HG02588 (cell line): ENCODE data around the gene M1AP.

Source experiments
- ATAC-seq: cut with Tn5 transposase; IDR thresholded peaks from one replicate; pipeline ENCODE4 v1.9.1; 2021; ENCODE audit warnings: mild to moderate bottlenecking, moderate library complexity; ENCODE audit not compliant: unreplicated experiment

M1AP gene

DNA sequence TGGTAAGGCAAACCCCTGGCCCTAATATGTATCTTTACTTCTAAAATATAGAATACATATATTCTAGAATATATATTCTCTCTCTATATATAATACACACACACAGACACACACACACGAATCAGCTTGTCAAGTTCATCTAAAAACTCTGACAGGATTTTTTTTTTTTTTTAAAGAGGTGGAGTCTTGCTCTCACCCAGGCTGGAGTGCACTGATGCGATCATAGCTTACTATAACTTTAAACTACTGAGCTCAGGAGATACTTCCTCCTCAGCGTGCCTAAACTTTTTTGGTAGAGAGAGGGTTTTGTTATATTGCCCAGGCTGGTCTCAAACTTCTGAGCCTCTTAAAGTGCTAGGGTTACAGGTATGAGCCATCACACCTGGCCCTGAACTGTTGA, 48.5 kb downstream of the M1AP start:
- no peak for ATAC-seq

DNA sequence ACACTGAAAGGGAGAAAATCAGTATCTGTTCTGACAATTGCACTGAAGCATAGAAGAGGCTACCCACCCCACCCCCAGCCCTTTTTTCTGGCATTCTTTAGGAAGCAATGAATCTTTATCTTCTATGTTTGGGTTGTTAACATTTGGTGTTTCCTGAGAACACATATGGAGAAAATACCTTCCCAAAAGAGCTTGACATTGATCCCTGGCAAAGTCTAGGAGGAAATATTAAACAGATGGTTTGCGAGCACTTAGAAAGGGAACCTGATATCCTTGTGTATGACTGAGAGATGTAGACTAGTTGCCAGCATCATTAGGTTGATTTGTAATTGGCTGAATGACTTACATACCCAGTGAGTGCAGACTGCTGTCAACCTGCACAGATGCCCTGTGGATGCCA, 50.7 kb downstream of the M1AP start:
- ATAC-seq, result no peak

DNA sequence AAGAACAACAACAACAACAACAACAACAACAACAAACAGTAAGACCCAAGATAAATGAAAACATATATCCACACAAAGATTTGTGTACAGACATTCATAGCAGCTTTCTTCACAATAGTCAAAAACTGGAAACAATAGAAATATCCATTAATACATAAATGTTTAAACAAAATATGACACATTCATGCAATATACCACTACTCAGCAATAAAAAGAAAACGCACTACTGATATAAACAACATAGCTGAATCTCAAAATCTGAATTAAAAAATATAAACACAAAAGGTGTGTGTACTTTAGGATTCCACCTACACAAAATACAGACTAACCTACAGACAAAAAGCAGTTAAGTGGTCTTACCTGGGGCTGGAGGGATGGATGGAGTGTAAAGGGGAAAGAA, 51.5 kb downstream of the M1AP start:
- no peak for ATAC-seq

DNA sequence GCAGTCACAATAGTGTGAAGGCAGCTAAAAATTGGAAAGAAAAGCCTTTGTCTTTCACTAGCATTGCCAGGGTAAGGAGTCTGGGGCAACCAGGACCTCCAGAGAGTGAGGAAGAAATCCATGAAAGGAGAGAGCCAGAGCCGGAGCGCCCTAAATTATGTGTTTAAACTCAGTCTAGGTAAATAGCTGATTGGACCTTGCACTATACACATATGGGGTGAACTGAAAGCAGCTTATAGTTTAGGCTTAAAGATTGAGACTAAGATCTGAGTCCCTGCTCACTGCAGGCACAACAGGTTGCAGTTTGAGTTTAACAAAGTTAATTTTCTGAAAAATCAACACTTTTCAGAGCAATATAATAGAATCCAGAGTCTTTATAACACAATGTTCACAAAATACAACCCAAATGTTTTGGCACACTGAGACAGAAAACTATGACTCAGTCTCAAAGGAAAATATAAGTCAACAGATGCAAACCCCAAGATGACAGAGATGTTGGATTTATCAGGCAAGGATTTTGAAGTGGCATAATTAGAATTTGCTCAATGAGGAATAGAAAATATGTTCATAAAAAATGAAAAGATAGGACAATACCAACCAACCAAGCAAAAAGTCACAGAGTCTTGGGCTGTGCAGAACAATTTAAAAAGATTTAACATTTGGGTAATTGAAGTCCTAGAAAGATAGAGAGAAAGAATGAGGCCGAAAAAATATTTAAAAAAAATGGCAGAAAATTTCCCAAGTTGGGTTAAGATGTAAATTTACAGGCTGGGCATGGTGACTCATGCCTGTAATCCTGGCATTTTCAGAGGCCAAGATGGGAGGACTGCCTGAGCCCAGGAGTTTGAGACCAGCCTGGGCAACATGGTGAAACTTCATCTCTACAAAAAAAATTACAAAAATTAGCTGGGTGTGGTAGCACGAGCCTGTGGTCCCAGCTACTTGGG, 54.0 kb downstream of the M1AP start:
- ATAC-seq, result no peak

DNA sequence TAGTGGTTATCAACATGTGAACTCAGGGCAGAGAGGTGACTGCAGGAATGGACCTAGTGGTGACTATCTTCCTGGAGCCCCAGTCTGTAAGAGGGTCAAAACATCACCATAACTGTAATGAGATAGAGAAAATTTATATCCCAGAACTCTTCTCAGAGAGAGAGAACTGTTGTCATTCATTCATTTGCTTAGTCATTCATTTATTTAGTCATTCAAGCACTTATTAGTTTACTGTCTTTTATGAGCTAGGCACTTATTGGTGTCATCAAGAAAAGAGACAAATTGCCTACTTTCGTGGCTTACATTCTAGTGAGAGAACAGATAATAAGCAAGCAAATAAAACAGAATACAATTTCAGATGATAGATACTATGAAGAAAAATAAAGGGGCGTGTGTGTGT, 59.5 kb downstream of the M1AP start:
- no peak for ATAC-seq

DNA sequence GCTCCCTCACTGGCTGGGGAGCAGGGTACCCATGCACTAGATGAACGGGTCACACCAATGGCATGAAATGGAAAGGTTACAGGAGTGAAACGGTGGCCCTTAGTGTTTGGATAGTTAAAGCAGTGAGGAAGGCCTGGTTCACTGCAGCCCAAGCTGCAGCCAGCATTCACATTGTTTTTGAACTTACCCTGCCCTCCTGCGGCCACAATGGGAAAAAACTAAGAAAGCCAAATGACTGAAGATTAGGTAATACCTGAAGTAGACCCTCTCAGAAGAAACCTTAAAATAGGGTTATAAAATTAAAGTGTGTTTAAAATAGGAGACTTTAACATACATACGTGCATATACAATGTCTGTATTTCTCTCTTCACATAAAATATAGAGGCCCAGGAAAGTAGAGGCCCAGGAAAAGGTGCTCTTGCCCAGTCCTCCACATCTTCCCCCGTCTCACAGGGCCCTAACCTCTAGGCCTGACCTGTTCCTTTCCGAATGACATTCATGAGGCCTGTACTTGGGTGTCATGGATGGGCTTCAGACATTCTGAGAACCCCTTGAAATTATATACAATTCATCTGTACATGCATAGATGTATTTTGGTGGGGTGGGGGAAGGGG, 60.4 kb downstream of the M1AP start:
- ATAC-seq, result no peak

DNA sequence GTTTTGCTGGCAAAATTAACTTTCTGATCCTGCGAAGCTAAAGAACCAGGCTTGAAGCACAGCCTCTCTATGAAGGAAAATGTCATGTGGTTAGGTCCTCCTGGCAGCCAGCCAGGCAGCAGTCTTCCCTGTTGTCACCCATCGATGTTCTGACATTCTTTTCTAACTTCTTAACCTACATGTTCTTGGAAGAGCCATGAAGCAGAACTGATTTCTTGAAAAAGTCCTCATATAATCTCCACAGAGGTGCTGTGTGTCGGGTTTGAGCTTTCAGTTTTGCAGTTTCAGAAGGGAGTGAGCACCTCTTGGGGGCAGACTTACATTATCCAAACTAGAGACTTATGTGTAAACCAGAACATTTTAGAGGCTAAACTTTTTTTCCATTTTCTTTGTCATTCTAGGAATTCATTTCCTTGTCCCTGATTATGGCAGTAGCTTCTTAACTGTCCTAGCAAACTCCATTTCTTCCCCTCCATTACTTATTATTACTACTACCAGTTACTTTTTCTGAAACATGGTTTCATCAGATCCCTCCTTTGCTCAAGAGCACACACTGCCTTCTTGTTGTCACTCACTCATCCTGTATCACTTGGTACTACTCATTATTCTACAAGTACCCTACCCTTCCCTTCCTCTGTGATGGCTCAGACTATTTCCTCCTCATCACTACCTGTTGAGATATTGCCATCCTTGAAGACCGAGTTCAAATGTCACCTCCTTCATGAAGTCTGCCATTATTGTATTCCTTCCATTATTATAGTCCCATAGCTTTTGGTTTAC, 62.5 kb downstream of the M1AP start:
- ATAC-seq, result no peak

DNA sequence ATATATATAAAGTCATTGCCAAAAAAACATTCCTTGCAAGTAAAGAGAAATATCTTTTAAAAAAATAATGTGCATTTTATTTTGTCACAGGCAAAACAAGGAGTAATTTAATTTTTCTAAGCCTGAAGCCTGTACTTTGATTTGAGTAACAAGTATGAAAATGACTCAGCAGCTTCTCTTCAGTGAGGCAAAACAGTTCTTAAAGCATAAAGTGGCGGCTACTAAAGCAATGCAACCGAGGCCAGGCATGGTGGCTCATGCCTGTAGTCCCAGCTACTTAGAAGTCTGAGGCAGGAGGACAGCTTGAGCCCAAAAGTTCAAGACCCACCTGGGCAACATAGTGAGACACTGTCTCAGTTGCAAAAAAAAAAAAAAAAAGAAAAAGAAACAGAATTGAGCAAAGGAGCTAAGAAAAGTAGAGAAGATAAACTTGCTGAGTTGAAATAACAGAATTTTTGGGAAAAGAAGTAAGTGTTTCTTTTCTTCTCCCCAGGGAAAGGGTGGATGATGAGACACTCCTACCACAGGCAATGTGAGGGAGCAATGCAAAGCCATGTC, 64.0 kb downstream of the M1AP start:
- ATAC-seq, result peak; percentile 48

DNA sequence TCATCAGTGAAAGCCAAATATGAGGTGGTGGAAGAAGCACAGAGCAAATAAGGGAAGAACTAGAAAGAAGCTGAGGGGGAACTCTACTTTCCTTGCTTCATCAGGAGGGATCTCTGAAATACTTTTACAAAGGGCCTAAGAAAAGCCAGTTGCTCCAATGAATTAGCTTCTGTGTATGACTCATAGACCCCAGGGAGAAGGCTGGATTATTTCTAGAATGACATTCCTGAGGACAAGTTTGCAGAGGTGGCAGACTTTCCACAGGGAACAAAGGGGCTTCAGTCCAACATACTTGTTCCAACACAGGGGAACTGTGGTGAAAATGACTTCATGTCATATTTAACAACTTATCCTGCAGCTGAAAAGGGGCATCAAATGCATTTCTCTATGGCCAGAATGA, 64.6 kb downstream of the M1AP start:
- no peak for ATAC-seq

DNA sequence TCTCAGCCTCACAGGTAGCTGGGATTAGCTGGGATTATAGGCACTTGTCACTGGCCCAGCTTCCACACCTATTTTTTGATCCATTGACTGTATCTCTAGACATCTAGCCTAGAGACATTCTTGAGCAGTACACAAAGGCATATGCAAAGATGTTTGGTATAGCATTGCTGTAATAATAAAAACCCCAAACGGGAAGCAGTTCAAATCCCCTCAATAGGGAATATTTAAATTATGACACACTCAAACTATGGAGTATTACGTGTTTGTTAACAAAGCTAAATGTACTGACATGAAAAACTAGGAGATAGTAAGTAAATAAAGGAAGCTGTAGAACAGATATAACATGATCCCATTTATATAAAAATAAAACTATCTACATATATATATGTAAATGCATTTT, 65.9 kb downstream of the M1AP start:
- ATAC-seq, result no peak

DNA sequence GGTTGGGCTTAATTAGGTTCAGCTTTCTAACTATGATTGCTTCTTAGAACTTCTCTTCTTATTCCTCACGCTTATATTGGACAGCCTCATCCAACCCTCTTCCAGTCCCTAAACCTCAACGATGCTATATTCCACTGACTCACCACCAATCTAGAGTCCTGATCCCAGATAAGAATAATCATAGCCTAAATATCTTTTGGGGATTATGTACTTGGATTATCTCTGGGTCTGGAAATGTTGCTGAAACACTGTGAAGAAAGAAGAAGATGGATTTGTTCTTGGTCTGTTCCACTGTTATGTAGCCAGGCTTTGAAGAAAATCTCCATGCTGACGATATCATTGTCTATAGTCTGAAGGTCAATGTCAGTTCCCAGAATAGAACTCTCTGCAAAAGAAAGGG, 66.7 kb downstream of the M1AP start:
- no peak for ATAC-seq

DNA sequence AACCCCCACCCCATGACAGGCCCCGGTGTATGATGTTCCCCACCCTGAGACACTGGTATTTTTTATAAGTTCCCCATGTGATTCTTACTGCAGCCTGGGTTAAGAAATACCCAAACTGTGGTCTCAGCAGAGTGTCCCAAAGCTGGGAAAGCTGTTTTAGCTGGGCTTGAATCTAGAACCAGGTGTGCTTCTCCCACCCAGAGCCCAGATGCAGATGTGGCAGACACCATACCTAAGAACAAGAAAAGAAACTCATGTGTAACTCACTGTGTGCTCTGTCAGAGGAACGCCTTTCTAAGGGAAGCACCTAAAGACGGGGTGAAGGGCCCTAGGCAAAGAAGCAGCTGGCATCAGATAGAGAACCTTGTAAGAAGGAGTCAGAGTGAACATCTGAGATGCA, 69.7 kb downstream of the M1AP start:
- ATAC-seq, result peak; percentile 58

DNA sequence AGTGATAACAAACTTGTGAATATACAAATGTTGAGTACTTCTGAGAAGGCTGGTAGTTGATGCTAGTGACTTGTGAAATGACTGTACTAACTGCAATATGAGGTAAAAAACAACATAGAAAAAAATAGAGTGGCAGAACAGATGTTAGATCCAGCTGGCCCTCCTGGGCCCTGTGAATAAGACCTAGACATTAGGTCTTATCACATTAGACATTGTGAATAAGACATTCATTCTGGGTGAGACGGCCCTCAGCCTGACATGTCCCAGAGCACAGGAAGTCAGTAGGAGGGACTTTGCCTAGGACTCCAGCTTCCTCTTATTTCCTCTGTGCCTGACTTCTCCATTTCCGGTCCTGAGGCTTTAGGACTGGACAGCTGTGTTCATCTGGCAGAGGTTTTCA, 70.7 kb downstream of the M1AP start:
- ATAC-seq, result no peak

DNA sequence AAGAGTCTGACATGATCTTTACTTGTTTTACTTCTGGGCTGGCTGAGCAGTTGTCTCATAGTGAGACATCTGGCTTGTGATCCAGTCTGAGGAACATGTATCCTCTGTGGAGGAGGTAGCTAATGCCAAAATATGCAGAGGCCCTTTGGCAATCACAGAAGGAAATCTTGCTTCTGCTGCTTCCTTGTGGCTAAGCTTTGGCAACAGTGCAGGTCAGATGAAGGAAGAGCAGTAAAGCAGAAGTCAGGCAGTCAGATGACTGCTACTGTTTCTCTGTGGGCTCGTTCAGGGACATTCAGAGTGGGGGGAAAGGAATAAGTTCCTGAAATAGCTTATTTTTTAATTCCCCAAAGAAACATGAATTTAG, 71.3 kb downstream of the M1AP start:
- no peak for ATAC-seq

DNA sequence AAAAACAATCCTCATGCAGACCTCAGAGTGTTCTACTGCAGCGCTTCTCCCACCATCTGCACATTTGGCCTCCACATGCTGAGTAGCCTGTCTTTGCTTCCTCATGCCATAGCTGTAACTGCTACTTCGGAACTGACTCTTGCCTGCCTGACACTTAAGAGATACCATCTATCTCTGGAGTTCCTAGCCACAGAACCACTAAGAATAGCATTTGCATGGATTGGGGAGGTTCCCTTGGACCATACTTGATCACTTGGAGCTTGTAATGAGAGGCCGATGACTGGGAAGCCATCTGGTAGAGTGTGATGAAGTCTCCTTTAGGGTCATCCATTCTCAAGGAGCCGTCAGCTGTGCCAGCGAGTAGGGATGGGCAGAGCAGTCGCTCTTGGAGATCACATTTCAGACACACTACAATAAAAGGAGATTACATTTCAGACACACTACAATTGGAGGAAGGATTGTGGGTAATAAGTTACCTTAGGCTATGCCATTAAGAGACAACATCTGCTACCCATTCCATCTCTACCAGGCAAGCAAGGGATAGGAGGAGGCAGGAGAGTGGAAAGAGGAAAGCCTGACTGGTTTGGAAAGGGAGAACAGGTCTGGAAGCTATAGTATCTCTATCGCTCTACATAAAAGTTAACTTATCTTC, 71.8 kb downstream of the M1AP start:
- ATAC-seq, result no peak

DNA sequence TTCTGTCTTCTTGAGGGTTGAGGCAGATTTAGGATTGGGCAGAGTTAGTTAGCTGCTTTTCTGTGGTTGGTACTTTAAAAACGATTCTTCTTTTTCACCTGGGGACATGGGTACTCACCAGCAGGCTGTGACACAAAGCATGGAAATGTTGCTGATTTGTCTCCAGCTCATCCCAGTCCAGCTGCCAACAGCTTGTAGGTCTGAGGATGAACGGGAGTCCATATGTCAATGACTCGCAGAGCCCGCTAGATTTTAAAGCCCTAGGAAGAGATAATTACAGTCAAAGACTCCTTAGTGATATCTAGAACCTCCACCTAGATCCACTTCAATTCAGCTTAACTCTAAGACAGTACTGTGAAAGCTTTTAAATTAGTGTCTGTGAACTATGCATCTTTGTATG, 72.8 kb downstream of the M1AP start:
- no peak for ATAC-seq

DNA sequence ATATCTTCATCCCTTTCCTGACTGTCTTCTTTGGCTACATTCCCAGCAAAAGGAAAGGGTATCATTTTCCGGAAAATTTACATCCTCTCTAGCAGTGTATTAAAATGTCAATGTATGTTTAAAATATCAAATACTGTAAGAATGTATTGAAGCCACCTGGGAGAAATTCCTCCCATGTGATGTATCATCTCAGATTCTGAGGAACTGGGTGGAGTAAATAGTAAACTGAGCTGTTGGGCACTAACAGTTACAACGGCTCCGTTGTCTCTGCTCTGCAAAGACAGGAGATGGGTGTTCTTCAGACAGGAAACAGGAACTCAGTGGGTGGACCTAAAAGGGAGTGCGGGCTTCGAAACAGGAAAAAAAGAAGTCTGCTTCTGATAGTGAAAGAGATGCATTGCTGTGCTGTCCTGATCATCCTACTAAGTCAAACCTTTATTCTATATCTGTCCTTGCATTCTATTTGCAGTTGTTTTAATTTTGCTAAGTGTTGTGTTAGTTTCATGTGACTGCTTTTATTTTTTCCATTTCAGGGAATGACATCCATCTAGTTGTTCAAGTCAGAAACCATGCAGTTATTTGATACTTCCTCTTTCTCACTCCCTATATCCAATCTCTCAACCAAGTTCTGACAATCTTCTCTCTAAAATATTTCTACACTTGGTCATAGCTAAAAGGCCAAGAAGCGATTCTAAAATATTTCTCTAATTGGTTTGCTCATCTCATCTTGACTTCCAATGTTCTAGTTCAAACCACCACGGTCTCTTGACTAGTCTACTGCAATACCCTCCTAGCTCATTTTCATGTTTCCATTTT, 74.2 kb downstream of the M1AP start:
- peak; percentile 37 for ATAC-seq

DNA sequence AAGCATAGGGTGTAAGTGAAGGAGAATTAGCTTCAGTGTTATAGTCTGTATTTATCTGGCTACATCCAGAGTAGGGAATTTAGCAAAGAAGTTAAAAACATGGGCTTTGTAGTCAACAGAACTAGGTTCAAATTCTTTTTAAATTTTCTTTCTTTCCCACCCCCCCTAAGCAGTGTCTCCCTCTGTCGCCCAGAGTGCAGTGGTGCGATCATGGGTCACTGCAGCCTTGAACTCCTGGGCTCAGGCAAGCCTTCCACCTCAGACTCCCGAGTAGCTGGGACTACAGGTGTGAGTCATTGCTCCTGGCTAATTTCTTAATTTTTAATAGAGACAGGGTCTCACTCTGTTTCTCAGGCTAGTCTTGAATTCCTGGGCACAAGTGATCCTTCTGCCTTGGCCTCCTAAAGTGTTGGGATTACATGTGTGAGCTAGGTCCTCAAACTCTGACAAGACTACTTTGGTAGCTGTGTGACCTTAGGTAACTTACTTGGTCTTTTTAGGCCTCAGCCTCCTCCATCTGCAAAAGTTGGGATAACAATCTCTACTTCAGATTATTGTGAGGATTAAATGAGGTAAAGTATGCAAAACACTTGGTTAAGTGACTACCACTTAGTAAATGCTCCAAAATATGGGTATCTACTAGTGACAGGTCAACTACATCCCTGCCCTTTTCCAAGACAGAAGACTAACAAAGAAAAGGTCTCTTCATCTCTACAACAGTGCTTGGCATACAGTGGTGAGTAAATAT, 75.8 kb downstream of the M1AP start:
- ATAC-seq, result no peak

DNA sequence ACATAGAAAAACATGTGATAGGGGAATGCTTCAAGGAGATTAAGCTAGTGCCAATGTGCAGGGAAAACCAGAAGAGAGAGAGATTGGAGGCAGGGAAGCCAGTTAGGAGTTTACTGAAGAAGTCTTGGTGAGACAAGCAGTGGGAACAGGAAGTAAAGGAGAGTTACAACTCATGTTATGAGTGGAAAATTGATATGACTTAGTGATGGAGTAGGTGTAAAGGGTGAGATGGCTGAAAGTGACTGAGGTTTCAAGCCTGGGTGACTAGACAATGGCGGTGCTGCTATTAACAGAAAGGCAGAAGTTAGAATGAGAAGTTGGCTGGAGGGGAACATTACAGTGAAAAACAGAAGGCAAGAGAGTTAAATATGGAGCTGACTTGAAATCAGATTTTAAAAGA, 77.1 kb downstream of the M1AP start:
- ATAC-seq, result peak; percentile 71
